NCI-H1417 (cell line): ENCODE data around the gene NES.

ENCODE experiments used
- DNase-seq, 3 experiments: peaks; one replicate each; lab custom pipeline; 2025; lab: John Stamatoyannopoulos, UW

The NES gene

GRCh38 chr1:156676820-156677615 lies at the start of gene NES:
NES (minus strand) TSS chr1:156677407; CDS start chr1:156677264, 143 bp downstream.
- DNase-seq: peak; percentile 65 to 81 (median 76)

GRCh38 chr1:156726549-156727226 lies 49.5 kb upstream of the NES start:
- DNase-seq: peak; percentile 13 to 50 (median 35)

- peak; percentile 67 to 89 (median 88) for DNase-seq
Observed at GRCh38 chr1:156725683-156726280, 48.6 kb upstream of the NES start.

- DNase-seq: no peak
Observed at GRCh38 chr1:156721535-156721934, 44.3 kb upstream of the NES start.

DNA sequence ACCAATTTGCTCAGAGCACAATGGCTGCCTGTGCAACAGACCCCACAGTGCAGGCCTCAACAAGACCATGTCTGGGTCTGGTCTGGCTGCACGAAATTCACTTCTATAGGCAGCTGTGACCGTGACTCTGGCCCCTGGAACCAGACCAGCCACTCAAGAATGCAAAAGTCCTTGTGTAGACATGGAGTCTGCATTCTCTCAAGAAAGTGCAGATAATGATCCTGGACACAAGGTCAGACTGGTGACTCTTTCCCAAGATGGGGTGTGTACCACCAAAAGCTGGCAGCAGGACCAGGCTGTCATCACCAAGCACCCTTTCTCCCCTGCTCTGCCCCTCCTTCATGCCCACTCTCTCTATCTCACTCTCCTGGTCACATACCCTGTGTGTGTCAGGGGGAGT lies 43.9 kb upstream of the NES start:
- no peak for DNase-seq

DNA sequence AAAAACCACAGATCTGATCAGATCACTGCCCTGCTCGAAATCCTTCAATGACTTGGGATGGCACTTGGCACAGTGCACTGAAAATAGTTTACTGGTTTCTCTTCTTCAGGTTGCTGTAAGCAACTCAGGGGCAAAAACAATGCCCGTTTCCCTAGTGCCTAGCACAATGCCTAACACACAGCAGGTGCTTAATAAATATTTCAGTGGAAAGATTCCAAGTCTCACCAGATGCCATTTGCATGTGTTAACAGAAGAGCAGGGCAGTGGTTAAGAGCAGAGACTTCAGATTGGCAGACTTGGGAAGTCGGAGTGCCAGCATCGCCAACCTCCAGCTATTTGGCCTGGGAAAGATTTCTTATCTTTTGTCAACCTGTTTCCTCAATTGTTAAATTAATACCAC lies 40.1 kb upstream of the NES start:
- no peak for DNase-seq

- no peak for DNase-seq
Observed at GRCh38 chr1:156714830-156715229, 37.6 kb upstream of the NES start.

DNA sequence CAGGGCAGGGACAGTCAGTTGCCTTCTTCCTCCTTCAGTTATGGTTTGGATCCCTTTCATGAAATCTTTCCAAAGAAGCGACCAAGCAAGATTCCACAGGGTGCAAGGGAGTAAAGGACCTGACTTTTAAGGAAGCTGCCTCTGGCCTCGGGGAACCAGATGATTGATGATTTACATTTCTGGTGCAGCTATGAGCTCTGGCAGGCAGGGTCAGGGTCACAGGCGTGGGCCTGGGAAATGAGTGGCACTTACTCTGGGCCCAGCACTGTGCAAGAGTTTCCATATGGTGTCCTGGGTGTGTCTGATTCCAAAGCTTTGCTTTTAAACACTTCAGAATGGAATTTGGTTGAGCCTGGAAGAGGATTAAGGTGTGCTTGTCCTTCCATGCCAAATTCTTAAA lies 35.4 kb upstream of the NES start:
- no peak for DNase-seq

DNA sequence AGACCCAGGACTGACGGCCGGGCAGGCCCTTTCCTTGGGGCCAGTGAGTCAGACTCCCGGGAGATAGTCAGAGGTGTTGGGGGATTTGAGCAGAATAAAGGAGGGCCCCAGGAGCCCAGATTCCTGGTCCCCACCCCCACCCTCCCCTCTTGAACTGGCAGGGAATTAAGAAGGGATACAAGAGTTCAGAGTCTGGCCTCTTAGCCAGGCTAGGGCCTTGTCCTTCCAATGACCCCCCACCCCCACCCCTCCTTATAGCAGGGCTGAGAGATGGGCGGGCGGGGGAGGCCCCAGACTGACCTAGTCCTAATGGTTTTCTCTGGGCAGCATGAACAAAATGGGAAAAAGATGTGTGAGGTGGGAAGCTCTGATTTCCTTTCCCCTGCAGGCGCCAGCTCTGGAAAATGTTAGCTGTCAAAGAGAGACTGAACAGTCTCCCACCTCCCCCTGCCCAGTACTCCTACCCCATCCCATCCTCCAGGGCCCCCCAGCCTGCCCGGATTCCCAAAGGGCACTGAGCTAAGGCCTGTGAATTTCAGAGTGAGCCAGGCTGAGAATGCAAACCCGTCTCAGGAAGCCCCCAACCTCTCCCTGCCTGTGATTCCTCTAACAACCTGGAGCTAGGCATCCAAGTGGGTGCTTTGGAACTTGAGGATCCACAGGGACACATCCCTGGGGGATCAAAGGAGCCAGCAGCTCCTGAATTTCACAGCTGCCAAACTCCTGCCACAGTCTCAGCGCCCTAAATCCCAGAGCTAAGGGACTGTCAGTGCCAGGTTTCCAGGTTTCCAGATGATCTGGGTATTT lies 34.0 kb upstream of the NES start:
- DNase-seq: no peak

- peak; percentile 7 to 35 (median 34) for DNase-seq
Observed at GRCh38 chr1:156709757-156710489, 32.7 kb upstream of the NES start.

- DNase-seq: no peak
Observed at GRCh38 chr1:156709031-156709430, 31.8 kb upstream of the NES start.

DNA sequence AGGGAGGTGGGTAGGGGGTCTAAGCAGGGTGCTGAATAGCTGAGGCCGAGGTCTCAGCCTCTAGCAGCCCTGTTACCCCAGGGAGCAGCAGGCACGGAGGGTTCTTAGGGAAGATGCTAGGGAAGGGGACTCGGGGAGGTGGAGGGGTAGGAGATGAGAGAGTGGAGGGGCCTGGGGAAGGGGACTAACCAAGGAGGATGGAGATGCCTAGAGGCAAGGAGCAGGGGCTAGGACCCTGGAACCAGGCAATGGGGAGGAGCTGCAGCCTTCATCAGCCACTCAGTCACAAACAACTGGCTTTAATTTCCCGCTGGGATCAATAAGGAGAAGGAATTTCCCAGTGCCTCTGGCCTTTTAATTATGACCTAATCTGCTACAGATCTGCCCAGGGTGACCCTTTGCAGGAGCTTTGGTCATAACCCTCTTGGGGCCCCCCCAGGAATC lies 31.0 kb upstream of the NES start:
- DNase-seq: no peak

- peak in 1 of 3 experiments; percentile 17 for DNase-seq
Observed at GRCh38 chr1:156707417-156708217, 30.4 kb upstream of the NES start.

DNA sequence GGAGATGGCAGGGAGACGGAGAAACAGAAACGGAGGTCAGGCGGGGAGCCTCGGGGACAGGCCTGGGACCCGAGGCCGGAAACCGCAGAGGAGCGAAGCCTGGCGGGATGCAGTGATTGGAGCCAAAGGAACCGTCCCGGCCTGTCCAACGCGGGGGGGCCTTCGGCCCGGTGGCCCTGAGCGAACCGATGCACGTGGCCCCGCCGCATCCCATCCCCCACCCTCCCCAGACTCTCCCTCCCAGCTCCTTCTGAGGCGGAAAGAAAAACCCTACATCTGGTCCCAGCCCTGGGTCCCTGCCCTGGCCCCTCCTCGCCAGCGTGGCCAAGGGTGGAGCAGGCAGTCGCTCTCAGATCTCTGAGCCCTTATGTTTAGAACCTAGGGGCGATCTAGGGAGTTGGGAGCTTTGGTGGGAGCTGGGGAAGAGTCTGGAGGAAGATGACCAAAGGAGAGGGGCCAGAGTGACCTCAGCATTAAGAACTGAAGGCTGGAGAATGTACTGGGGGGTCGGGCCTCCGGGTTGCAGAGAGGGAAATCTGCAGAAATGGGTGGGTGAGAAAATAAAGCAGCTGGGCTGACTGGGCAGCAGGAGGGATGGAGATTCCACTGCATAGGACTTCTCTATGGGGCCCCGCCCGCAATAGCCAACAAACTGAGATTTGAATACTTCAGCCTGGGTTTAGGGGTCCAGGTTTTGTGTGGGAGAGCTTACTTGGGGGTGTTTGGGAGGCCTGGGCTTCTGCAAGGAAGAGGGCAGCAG lies 29.6 kb upstream of the NES start:
- DNase-seq: peak in 1 of 3 experiments; percentile 73

DNA sequence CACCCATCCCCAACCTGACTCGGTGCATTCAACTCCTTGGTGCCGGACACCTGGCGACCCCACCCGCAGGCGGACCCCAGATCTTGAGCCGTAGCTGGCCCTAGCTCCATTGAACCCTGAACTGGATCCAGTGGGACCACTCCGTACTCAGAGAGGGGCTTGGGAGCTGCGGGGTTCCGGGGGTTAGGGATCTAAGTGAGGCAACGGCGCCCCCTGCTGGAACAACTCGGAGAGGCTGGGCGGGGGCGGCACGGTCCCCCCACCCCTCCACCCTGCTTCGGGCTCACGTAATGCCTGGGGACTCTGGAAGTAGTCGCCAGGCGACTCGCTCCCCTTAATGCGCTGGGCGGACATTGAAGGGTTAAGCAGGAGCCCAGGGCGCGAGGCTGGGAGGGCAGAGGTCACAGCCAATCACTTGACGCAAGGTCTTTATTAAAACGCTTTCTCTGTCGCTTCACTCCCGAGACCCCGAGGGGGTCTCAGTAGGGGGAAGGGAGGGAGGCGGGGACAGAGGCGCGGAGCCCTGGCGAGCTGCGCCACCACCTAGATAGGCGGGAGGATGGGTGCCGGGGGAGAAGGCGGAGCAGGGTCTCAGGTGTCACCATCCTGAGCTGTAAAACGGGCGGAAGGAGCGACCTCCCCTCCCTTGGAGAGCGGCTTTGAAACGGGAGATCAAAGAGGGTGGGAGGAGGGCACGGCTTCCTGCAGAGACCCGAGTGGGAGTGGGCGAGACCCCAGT lies 28.9 kb upstream of the NES start:
- DNase-seq: peak; percentile 75 to 88 (median 80)

- peak; percentile 75 to 80 (median 77) for DNase-seq
Observed at GRCh38 chr1:156705321-156705917, 28.2 kb upstream of the NES start, which contains the start of gene CRABP2. CRABP2 (minus strand) TSS chr1:156705583; CDS start chr1:156705446, 137 bp downstream.

- peak in 2 of 3 experiments; percentile 28 to 55 for DNase-seq
Observed at GRCh38 chr1:156704930-156705320, 27.7 kb upstream of the NES start.

DNA sequence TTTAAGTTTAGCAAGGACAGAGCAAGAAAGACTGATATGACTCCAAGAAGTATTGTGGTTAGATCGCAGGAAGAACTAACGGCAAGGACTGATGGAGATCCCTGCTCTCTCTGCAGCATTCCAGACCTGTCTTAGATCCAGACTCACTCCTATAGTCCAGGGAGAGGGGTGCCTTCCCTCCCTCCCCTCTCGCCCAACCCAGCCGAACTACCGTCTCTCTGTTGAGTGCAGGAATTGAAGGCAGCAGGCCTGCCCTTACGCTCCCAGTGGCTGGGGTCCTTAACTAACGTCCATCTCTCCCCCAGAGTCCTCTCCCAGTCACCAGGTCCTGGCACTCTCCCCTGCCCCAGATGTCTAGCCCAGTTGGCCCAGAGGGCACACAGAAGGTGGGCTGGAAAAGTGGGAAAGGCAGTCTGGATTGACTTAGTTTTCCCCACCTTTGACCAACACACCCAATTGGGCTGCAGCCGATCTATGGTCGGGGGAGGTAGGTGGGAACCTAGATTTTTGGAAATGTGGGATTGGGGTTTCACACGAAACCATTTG lies 27.0 kb upstream of the NES start:
- peak in 2 of 3 experiments; percentile 10 to 39 for DNase-seq
